ENCODE results near the gene FBXO10. TPM values are rescaled to one million over a fixed set of nuclear protein-coding genes. Genes with fewer than 3 reads are reported as not detected.
"Not testable (repeated sequence)": the region's sequence is repeated elsewhere in the genome, so short reads cannot be mapped to it uniquely, and the experiment has no call there.

The FBXO10 gene
- total RNA-seq, 1 donor from 2014 or later, result 68.7 TPM

- peaks cover 5% of the 10 kb centered on the region for H3K27me3 Mint-ChIP-seq (ENCODE audit: unreplicated experiment)
Measured at GRCh38 chr9:37609735-37610397, 33.7 kb upstream of the FBXO10 start.

DNA sequence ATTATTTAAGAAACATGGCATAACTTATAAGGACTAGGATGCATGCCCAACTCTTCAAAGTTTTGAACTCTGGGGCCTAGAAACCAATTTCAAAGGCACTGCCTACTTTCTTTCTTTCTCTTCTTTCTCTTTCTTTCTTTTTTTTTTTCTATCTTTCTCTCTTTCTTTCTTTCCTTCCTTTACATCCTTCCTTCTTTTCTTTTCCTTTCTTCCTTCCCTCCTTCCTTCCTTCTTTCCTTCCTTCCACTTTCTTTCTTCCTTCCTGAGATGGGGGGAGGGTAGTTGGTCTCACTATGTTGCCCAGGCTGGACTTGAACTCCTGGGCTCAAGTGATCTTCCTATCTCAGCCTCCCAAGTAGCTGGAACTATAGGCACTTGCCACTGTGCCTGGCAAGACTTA, 32.1 kb upstream of the FBXO10 start:
- Mint-ChIP-seq H3K4me3 (ENCODE audit: unreplicated experiment) (no peak overlapping the region), H3K27me3 (ENCODE audit: unreplicated experiment) (peaks cover 5% of the 10 kb centered on the region), H3K27ac (ENCODE audit: unreplicated experiment) (no peak overlapping the region), H3K36me3 (ENCODE audit: unreplicated experiment) (no peaks in the 10 kb centered on the region), H3K4me1 (ENCODE audit: low read depth, unreplicated experiment) (peaks cover 2% of the 10 kb centered on the region), H3K9me3 (ENCODE audit: unreplicated experiment) (peaks cover 3% of the 10 kb centered on the region)
- TF ChIP-seq CTCF (IDR thresholded peaks at IDR 0.05; ENCODE audit: partially characterized antibody, unreplicated experiment), result no peak
- no peak for DNase-seq

More at GRCh38 chr9:37609735-37610397, 33.7 kb upstream of the FBXO10 start:
- Mint-ChIP-seq H3K4me1 (ENCODE audit: low read depth, unreplicated experiment) (peaks cover 2% of the 10 kb centered on the region), H3K4me3 (ENCODE audit: unreplicated experiment) (no peak overlapping the region), H3K27ac (ENCODE audit: unreplicated experiment) (no peak overlapping the region), H3K9me3 (ENCODE audit: unreplicated experiment) (peaks cover 6% of the 10 kb centered on the region), H3K36me3 (ENCODE audit: unreplicated experiment) (no peaks in the 10 kb centered on the region)
- TF ChIP-seq CTCF (IDR thresholded peaks at IDR 0.05; ENCODE audit: partially characterized antibody, unreplicated experiment), result no peak
- DNase-seq, result no peak

GRCh38 chr9:37604296-37604695, 28.1 kb upstream of the FBXO10 start:
- Mint-ChIP-seq H3K27ac (ENCODE audit: unreplicated experiment) (no peak overlapping the region), H3K4me1 (ENCODE audit: low read depth, unreplicated experiment) (no peaks in the 10 kb centered on the region), H3K27me3 (ENCODE audit: unreplicated experiment) (peaks cover 5% of the 10 kb centered on the region), H3K9me3 (ENCODE audit: unreplicated experiment) (peaks cover 3% of the 10 kb centered on the region), H3K4me3 (ENCODE audit: unreplicated experiment) (no peak overlapping the region), H3K36me3 (ENCODE audit: unreplicated experiment) (no peaks in the 10 kb centered on the region)
- no peak for DNase-seq
- no peak for TF ChIP-seq CTCF (IDR thresholded peaks at IDR 0.05; ENCODE audit: partially characterized antibody, unreplicated experiment)

GRCh38 chr9:37602817-37603216, 26.6 kb upstream of the FBXO10 start:
- no peak overlapping the region for H3K4me3 Mint-ChIP-seq (ENCODE audit: unreplicated experiment)
- no peak for DNase-seq
- no peak for TF ChIP-seq CTCF (IDR thresholded peaks at IDR 0.05; ENCODE audit: partially characterized antibody, unreplicated experiment)
- H3K4me1 Mint-ChIP-seq (ENCODE audit: low read depth, unreplicated experiment), result no peaks in the 10 kb centered on the region
- H3K27me3 Mint-ChIP-seq (ENCODE audit: unreplicated experiment), result peaks cover 2% of the 10 kb centered on the region
- no peaks in the 10 kb centered on the region for H3K36me3 Mint-ChIP-seq (ENCODE audit: unreplicated experiment)
- H3K27ac Mint-ChIP-seq (ENCODE audit: unreplicated experiment), result no peak overlapping the region
- H3K9me3 Mint-ChIP-seq (ENCODE audit: unreplicated experiment), result peaks cover 3% of the 10 kb centered on the region

DNA sequence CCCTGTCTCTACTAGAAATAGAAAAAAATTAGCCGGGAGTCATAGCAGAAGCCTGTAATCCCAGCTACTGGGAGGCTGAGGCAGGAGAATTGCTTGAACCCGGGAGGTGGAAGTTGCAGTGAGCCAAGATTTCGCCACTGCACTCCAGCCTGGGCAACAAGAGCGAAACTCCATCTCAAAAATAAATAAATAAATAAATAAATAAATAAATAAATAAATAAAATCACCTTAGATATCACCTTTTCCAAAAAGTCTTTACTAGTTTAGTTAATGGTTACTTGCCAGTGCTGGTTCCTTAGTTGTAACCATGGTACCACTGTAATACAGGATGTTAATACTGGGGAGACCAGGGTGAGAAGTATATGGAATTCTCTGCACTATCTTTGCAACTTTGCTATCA, 25.9 kb upstream of the FBXO10 start:
- not testable (repeated sequence) for H3K27me3 Mint-ChIP-seq (ENCODE audit: unreplicated experiment); H3K36me3 Mint-ChIP-seq (ENCODE audit: unreplicated experiment); H3K9me3 Mint-ChIP-seq (ENCODE audit: unreplicated experiment); DNase-seq; H3K27ac Mint-ChIP-seq (ENCODE audit: unreplicated experiment); H3K4me3 Mint-ChIP-seq (ENCODE audit: unreplicated experiment); H3K4me1 Mint-ChIP-seq (ENCODE audit: low read depth, unreplicated experiment)

Measured in glutamatergic neuron (in vitro differentiated cells).